ENCODE results near the gene AKR1B1.

The AKR1B1 gene

GRCh38 chr7:134458806-134459698 is at the start of gene AKR1B1 (continued):
- TF ChIP-seq, protein P1, sequence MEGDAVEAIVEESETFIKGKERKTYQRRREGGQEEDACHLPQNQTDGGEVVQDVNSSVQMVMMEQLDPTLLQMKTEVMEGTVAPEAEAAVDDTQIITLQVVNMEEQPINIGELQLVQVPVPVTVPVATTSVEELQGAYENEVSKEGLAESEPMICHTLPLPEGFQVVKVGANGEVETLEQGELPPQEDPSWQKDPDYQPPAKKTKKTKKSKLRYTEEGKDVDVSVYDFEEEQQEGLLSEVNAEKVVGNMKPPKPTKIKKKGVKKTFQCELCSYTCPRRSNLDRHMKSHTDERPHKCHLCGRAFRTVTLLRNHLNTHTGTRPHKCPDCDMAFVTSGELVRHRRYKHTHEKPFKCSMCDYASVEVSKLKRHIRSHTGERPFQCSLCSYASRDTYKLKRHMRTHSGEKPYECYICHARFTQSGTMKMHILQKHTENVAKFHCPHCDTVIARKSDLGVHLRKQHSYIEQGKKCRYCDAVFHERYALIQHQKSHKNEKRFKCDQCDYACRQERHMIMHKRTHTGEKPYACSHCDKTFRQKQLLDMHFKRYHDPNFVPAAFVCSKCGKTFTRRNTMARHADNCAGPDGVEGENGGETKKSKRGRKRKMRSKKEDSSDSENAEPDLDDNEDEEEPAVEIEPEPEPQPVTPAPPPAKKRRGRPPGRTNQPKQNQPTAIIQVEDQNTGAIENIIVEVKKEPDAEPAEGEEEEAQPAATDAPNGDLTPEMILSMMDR (tag by site-specific recombination; IDR thresholded peaks at IDR 0.05), result peak; percentile 88
- TF ChIP-seq KLF10 (tag by site-specific recombination; IDR thresholded peaks at IDR 0.05) (no peak; the same call in 1 of the 2 replicates), ZNF707 (tag by site-specific recombination; IDR thresholded peaks at IDR 0.05) (no peak), ZNF169 (tag by site-specific recombination; IDR thresholded peaks at IDR 0.05) (no peak), ZBTB6 (tag by site-specific recombination; IDR thresholded peaks at IDR 0.05) (no peak), HOXA7 (CRISPR knock-in tag; IDR thresholded peaks at IDR 0.05; ENCODE audit: borderline replicate concordance) (no peak), ZNF433 (tag by site-specific recombination; IDR thresholded peaks at IDR 0.05; ENCODE audit: low read depth) (no peak), SALL2 (tag by site-specific recombination; IDR thresholded peaks at IDR 0.05; ENCODE audit: borderline replicate concordance) (no peak), ZNF221 (tag by site-specific recombination; IDR thresholded peaks at IDR 0.05; ENCODE audit: borderline replicate concordance) (no peak), ZNF138 (tag by site-specific recombination; IDR thresholded peaks at IDR 0.05; ENCODE audit: borderline replicate concordance) (no peak), ZNF677 (tag by site-specific recombination; IDR thresholded peaks at IDR 0.05) (no peak), ZNF341 (tag by site-specific recombination; IDR thresholded peaks at IDR 0.05; ENCODE audit: low read depth) (no peak), ZBTB49 (tag by site-specific recombination; IDR thresholded peaks at IDR 0.05; ENCODE audit: low read depth) (no peak), ZIC2 (tag by site-specific recombination; IDR thresholded peaks at IDR 0.05) (peak; percentile 72; the same call in 1 of the 2 replicates), OSR2 (tag by site-specific recombination; IDR thresholded peaks at IDR 0.05) (no peak), ZNF660 (tag by site-specific recombination; IDR thresholded peaks at IDR 0.05) (peak; percentile 69), KLF8 (tag by site-specific recombination; IDR thresholded peaks at IDR 0.05) (peak; percentile 34; the same call in 1 of the 2 replicates), ZNF623 (tag by site-specific recombination; IDR thresholded peaks at IDR 0.05) (no peak), ZNF670 (tag by site-specific recombination; IDR thresholded peaks at IDR 0.05; ENCODE audit: low read depth) (no peak), ZSCAN23 (tag by site-specific recombination; IDR thresholded peaks at IDR 0.05) (no peak), ZBTB21 (tag by site-specific recombination; IDR thresholded peaks at IDR 0.05) (no peak), ZNF518A (tag by site-specific recombination; conservative IDR thresholded peaks at IDR 0.05; ENCODE audit: low read depth) (peak; percentile 53), FEZF1 (tag by site-specific recombination; IDR thresholded peaks at IDR 0.05) (peak; percentile 61), GLIS2 (tag by site-specific recombination; IDR thresholded peaks at IDR 0.05) (peak; percentile 96)
- TF ChIP-seq, protein P2, sequence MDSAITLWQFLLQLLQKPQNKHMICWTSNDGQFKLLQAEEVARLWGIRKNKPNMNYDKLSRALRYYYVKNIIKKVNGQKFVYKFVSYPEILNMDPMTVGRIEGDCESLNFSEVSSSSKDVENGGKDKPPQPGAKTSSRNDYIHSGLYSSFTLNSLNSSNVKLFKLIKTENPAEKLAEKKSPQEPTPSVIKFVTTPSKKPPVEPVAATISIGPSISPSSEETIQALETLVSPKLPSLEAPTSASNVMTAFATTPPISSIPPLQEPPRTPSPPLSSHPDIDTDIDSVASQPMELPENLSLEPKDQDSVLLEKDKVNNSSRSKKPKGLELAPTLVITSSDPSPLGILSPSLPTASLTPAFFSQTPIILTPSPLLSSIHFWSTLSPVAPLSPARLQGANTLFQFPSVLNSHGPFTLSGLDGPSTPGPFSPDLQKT (IDR thresholded peaks at IDR 0.05; ENCODE audit: borderline replicate concordance, low read depth, low read length), result no peak
- TF ChIP-seq, protein P3, sequence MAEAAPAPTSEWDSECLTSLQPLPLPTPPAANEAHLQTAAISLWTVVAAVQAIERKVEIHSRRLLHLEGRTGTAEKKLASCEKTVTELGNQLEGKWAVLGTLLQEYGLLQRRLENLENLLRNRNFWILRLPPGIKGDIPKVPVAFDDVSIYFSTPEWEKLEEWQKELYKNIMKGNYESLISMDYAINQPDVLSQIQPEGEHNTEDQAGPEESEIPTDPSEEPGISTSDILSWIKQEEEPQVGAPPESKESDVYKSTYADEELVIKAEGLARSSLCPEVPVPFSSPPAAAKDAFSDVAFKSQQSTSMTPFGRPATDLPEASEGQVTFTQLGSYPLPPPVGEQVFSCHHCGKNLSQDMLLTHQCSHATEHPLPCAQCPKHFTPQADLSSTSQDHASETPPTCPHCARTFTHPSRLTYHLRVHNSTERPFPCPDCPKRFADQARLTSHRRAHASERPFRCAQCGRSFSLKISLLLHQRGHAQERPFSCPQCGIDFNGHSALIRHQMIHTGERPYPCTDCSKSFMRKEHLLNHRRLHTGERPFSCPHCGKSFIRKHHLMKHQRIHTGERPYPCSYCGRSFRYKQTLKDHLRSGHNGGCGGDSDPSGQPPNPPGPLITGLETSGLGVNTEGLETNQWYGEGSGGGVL (tag by site-specific recombination; IDR thresholded peaks at IDR 0.05), result no peak
